ENCODE data around the gene UBAP1. TPM values are rescaled to one million over a fixed set of nuclear protein-coding genes. Genes with fewer than 3 reads are reported as not detected.
"Not testable (repeated sequence)": the region's sequence is repeated elsewhere in the genome, so short reads cannot be mapped to it uniquely, and the experiment has no call there.

Gene UBAP1
- total RNA-seq, 2 donors from 2014 or later: 34.3 to 43.3 TPM

GRCh38 chr9:34216325-34216724 lies 37.5 kb downstream of the UBAP1 start:
- intact Hi-C loops (cut with DNase I, micrococcal nuclease): no loop called here
- ATAC-seq (no peak), DNase-seq (no peak)

GRCh38 chr9:34217015-34217414 lies 38.2 kb downstream of the UBAP1 start:
- DNase-seq; intact Hi-C loops (cut with DNase I, micrococcal nuclease); ATAC-seq: not testable (repeated sequence)

- DNase-seq (no peak), ATAC-seq (no peak)
- intact Hi-C loops (cut with DNase I, micrococcal nuclease): no loop called here
Observed at GRCh38 chr9:34218446-34218845, 39.6 kb downstream of the UBAP1 start.

GRCh38 chr9:34219421-34219820 lies 40.6 kb downstream of the UBAP1 start:
- DNase-seq: no peak
- intact Hi-C loops (cut with DNase I, micrococcal nuclease): no loop called here
- no peak for ATAC-seq

- intact Hi-C loops (cut with DNase I, micrococcal nuclease): no loop called here
- ATAC-seq (no peak), DNase-seq (no peak)
Observed at GRCh38 chr9:34220218-34220617, 41.4 kb downstream of the UBAP1 start.

- intact Hi-C loops (cut with DNase I, micrococcal nuclease): no loop called here
- ATAC-seq: no peak
- no peak for DNase-seq
Observed at GRCh38 chr9:34224349-34224748, 45.5 kb downstream of the UBAP1 start.

- intact Hi-C loops (cut with DNase I, micrococcal nuclease); DNase-seq: not testable (repeated sequence)
- peak; percentile 27 for ATAC-seq
Observed at GRCh38 chr9:34226144-34226760, 47.4 kb downstream of the UBAP1 start.

GRCh38 chr9:34227445-34227844 lies 48.6 kb downstream of the UBAP1 start:
- no peak for DNase-seq
- ATAC-seq: no peak
- intact Hi-C loops (cut with DNase I, micrococcal nuclease): no loop called here

GRCh38 chr9:34230556-34230955 lies 51.7 kb downstream of the UBAP1 start:
- ATAC-seq (no peak), DNase-seq (no peak)
- intact Hi-C loops (cut with DNase I, micrococcal nuclease): no loop called here

- DNase-seq: no peak
- no peak for ATAC-seq
- intact Hi-C loops (cut with DNase I, micrococcal nuclease): no loop called here
Observed at GRCh38 chr9:34232201-34232600, 53.4 kb downstream of the UBAP1 start.

- DNase-seq (no peak), ATAC-seq (no peak)
- intact Hi-C loops (cut with DNase I, micrococcal nuclease): no loop called here
Observed at GRCh38 chr9:34233672-34234071, 54.8 kb downstream of the UBAP1 start.

- intact Hi-C loops (cut with DNase I, micrococcal nuclease): no loop called here
- DNase-seq: no peak
- ATAC-seq: no peak
Observed at GRCh38 chr9:34237836-34238235, 59.0 kb downstream of the UBAP1 start.

GRCh38 chr9:34240006-34240405 lies 61.2 kb downstream of the UBAP1 start:
- intact Hi-C loops (cut with DNase I, micrococcal nuclease): no loop called here
- no peak for ATAC-seq
- DNase-seq: no peak

GRCh38 chr9:34242830-34243229 lies 64.0 kb downstream of the UBAP1 start:
- intact Hi-C loops (cut with DNase I, micrococcal nuclease): no loop called here
- peak; percentile 29 for ATAC-seq

GRCh38 chr9:34245212-34245611 lies 66.4 kb downstream of the UBAP1 start:
- DNase-seq; intact Hi-C loops (cut with DNase I, micrococcal nuclease): not testable (repeated sequence)
- peak; percentile 65 for ATAC-seq

More at GRCh38 chr9:34242830-34243229, 64.0 kb downstream of the UBAP1 start:
- no peak for DNase-seq

- intact Hi-C loops (cut with DNase I, micrococcal nuclease): no loop called here
- ATAC-seq (peak; percentile 16), DNase-seq (no peak)
Observed at GRCh38 chr9:34246453-34246852, 67.6 kb downstream of the UBAP1 start.

GRCh38 chr9:34247782-34248181 lies 68.9 kb downstream of the UBAP1 start:
- DNase-seq; intact Hi-C loops (cut with DNase I, micrococcal nuclease); ATAC-seq: not testable (repeated sequence)

GRCh38 chr9:34249274-34249673 lies 70.4 kb downstream of the UBAP1 start:
- DNase-seq: no peak
- no peak for ATAC-seq
- intact Hi-C loops (cut with DNase I, micrococcal nuclease): no loop called here

- intact Hi-C loops (cut with DNase I, micrococcal nuclease): no loop called here
- no peak for ATAC-seq
- DNase-seq: no peak
Observed at GRCh38 chr9:34250721-34251120, 71.9 kb downstream of the UBAP1 start.

GRCh38 chr9:34252016-34252415 lies 73.2 kb downstream of the UBAP1 start:
- DNase-seq (no peak), ATAC-seq (no peak)
- intact Hi-C loops (cut with DNase I, micrococcal nuclease): no loop called here
